ENCODE data around the gene CMTM5.

Gene CMTM5

DNA sequence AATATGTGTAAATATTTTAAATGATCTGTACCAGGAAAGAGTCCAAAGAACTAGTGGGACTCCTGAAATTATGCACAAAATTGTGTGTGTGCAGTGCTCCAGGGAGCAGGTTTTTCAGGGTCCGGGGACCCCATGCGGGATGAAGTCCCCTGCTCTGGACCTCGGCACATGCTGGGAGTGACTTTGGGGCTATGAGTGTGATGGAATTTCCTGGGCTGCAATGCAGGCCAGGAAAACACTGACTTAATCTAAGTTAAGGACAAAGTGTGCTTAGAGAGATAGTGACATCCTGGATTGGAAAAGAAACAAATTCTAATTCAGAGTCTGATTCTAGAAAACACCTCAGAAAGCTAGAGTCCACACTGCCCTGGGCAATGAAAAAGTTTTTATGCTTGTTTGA lies 37.4 kb downstream of the CMTM5 start:
- no peak for TF ChIP-seq SNAI2 (CRISPR knock-in tag; IDR thresholded peaks at IDR 0.05)
- no peak for TF ChIP-seq PPARA (CRISPR knock-in tag; IDR thresholded peaks at IDR 0.05; ENCODE audit: borderline replicate concordance)
- TF ChIP-seq ISL1 (CRISPR knock-in tag; IDR thresholded peaks at IDR 0.05), result no peak
- no peak for TF ChIP-seq TCF4 (CRISPR knock-in tag; IDR thresholded peaks at IDR 0.05; ENCODE audit: borderline replicate concordance)
- no peak for TF ChIP-seq ZFP3 (CRISPR knock-in tag; IDR thresholded peaks at IDR 0.05)
- TF ChIP-seq ZNF565 (CRISPR knock-in tag; conservative IDR thresholded peaks at IDR 0.05; ENCODE audit: low read depth), result no peak
- TF ChIP-seq ZC3H10 (CRISPR knock-in tag; IDR thresholded peaks at IDR 0.05), result no peak
- no peak for TF ChIP-seq ZFP30 (CRISPR knock-in tag; IDR thresholded peaks at IDR 0.05)
- TF ChIP-seq ESRRG (CRISPR knock-in tag; IDR thresholded peaks at IDR 0.05), result no peak
- no peak for TF ChIP-seq RARB (CRISPR knock-in tag; IDR thresholded peaks at IDR 0.05)
- no peak for TF ChIP-seq ARNTL (CRISPR knock-in tag; IDR thresholded peaks at IDR 0.05; ENCODE audit: borderline replicate concordance, low read depth)
- TF ChIP-seq TOX (CRISPR knock-in tag; IDR thresholded peaks at IDR 0.05; ENCODE audit: borderline replicate concordance), result no peak
- TF ChIP-seq, protein P1, sequence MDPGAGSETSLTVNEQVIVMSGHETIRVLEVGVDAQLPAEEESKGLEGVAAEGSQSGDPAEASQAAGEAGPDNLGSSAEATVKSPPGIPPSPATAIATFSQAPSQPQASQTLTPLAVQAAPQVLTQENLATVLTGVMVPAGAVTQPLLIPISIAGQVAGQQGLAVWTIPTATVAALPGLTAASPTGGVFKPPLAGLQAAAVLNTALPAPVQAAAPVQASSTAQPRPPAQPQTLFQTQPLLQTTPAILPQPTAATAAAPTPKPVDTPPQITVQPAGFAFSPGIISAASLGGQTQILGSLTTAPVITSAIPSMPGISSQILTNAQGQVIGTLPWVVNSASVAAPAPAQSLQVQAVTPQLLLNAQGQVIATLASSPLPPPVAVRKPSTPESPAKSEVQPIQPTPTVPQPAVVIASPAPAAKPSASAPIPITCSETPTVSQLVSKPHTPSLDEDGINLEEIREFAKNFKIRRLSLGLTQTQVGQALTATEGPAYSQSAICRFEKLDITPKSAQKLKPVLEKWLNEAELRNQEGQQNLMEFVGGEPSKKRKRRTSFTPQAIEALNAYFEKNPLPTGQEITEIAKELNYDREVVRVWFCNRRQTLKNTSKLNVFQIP (CRISPR knock-in tag; IDR thresholded peaks at IDR 0.05; ENCODE audit: borderline replicate concordance, low read depth), result no peak
- TF ChIP-seq, protein P2, sequence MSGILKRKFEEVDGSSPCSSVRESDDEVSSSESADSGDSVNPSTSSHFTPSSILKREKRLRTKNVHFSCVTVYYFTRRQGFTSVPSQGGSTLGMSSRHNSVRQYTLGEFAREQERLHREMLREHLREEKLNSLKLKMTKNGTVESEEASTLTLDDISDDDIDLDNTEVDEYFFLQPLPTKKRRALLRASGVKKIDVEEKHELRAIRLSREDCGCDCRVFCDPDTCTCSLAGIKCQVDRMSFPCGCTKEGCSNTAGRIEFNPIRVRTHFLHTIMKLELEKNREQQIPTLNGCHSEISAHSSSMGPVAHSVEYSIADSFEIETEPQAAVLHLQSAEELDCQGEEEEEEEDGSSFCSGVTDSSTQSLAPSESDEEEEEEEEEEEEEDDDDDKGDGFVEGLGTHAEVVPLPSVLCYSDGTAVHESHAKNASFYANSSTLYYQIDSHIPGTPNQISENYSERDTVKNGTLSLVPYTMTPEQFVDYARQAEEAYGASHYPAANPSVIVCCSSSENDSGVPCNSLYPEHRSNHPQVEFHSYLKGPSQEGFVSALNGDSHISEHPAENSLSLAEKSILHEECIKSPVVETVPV (CRISPR knock-in tag; IDR thresholded peaks at IDR 0.05), result no peak
- TF ChIP-seq, protein P3, sequence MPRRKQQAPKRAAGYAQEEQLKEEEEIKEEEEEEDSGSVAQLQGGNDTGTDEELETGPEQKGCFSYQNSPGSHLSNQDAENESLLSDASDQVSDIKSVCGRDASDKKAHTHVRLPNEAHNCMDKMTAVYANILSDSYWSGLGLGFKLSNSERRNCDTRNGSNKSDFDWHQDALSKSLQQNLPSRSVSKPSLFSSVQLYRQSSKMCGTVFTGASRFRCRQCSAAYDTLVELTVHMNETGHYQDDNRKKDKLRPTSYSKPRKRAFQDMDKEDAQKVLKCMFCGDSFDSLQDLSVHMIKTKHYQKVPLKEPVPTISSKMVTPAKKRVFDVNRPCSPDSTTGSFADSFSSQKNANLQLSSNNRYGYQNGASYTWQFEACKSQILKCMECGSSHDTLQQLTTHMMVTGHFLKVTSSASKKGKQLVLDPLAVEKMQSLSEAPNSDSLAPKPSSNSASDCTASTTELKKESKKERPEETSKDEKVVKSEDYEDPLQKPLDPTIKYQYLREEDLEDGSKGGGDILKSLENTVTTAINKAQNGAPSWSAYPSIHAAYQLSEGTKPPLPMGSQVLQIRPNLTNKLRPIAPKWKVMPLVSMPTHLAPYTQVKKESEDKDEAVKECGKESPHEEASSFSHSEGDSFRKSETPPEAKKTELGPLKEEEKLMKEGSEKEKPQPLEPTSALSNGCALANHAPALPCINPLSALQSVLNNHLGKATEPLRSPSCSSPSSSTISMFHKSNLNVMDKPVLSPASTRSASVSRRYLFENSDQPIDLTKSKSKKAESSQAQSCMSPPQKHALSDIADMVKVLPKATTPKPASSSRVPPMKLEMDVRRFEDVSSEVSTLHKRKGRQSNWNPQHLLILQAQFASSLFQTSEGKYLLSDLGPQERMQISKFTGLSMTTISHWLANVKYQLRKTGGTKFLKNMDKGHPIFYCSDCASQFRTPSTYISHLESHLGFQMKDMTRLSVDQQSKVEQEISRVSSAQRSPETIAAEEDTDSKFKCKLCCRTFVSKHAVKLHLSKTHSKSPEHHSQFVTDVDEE (CRISPR knock-in tag; IDR thresholded peaks at IDR 0.05), result no peak
- no peak for TF ChIP-seq GLIS3 (CRISPR knock-in tag; IDR thresholded peaks at IDR 0.05)
- TF ChIP-seq, protein P4, sequence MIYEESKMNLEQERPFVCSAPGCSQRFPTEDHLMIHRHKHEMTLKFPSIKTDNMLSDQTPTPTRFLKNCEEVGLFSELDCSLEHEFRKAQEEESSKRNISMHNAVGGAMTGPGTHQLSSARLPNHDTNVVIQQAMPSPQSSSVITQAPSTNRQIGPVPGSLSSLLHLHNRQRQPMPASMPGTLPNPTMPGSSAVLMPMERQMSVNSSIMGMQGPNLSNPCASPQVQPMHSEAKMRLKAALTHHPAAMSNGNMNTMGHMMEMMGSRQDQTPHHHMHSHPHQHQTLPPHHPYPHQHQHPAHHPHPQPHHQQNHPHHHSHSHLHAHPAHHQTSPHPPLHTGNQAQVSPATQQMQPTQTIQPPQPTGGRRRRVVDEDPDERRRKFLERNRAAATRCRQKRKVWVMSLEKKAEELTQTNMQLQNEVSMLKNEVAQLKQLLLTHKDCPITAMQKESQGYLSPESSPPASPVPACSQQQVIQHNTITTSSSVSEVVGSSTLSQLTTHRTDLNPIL (CRISPR knock-in tag; IDR thresholded peaks at IDR 0.05; ENCODE audit: low read depth), result no peak
- TF ChIP-seq OSR1 (CRISPR knock-in tag; IDR thresholded peaks at IDR 0.05), result no peak
- no peak for TF ChIP-seq ZNF70 (CRISPR knock-in tag; IDR thresholded peaks at IDR 0.05)
- no peak for ATAC-seq

DNA sequence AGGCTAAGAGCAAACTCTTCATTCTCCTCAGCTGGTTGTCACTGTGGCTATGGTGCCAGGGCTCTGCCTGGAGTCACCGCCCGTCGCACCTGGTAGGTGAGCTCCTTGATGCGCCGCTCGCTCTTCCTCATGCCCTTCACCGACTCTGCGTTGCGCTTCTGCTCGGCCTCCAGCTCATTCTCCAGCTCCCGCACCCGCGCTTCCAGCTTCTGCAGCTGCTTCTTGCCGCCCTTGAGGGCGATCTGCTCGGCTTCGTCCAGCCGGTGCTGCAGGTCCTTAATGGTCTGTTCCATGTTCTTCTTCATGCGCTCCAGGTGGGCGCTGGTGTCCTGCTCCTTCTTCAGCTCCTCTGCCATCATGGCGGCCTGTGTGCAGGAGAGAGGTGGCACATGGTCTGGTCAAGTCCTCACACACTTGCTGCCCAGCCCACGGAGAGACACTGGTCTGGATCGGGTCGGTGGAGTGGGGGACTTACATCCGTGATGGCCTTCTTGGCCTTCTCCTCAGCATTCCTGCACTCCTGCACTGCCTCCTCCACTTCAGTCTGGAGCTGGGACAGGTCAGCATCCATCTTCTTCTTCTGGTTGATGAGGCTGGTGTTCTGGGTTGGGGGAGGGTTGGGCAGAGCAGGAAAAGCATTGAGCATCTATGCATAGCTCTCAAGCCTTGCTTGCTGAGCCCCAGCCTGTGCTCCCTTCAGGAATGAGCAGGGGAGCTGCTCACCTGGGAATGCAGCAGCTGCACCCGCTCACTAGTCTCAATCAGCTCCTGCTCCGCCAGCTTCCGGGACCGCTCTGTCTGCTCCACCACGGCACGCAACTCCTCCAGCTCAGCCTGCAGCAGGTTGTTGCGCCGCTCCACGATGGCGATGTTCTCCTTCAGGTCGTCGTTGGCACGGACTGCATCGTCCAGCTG lies 38.3 kb downstream of the CMTM5 start:
- TF ChIP-seq ZC3H10 (CRISPR knock-in tag; IDR thresholded peaks at IDR 0.05) (no peak), ZFP30 (CRISPR knock-in tag; IDR thresholded peaks at IDR 0.05) (no peak), TOX (CRISPR knock-in tag; IDR thresholded peaks at IDR 0.05; ENCODE audit: borderline replicate concordance) (no peak), ZFP3 (CRISPR knock-in tag; IDR thresholded peaks at IDR 0.05) (no peak), ARNTL (CRISPR knock-in tag; IDR thresholded peaks at IDR 0.05; ENCODE audit: borderline replicate concordance, low read depth) (no peak), ZNF8 (CRISPR knock-in tag; IDR thresholded peaks at IDR 0.05) (no peak), ZNF70 (CRISPR knock-in tag; IDR thresholded peaks at IDR 0.05) (no peak), ESRRG (CRISPR knock-in tag; IDR thresholded peaks at IDR 0.05) (no peak), BACH2 (CRISPR knock-in tag; IDR thresholded peaks at IDR 0.05; ENCODE audit: borderline replicate concordance) (no peak), RARB (CRISPR knock-in tag; IDR thresholded peaks at IDR 0.05) (no peak), PPARA (CRISPR knock-in tag; IDR thresholded peaks at IDR 0.05; ENCODE audit: borderline replicate concordance) (no peak), OSR1 (CRISPR knock-in tag; IDR thresholded peaks at IDR 0.05) (no peak), GLIS3 (CRISPR knock-in tag; IDR thresholded peaks at IDR 0.05) (no peak), CSDC2 (CRISPR knock-in tag; IDR thresholded peaks at IDR 0.05) (no peak), TCF4 (CRISPR knock-in tag; IDR thresholded peaks at IDR 0.05; ENCODE audit: borderline replicate concordance) (no peak)
- TF ChIP-seq, protein P3 (CRISPR knock-in tag; IDR thresholded peaks at IDR 0.05), result no peak
- TF ChIP-seq, protein P1 (CRISPR knock-in tag; IDR thresholded peaks at IDR 0.05; ENCODE audit: borderline replicate concordance, low read depth), result no peak
- TF ChIP-seq, protein P4 (CRISPR knock-in tag; IDR thresholded peaks at IDR 0.05; ENCODE audit: low read depth), result no peak
- no peak for ATAC-seq
